HG02763 (cell line): ENCODE results near the gene DKK1.

Source experiments
- ATAC-seq: cut with Tn5 transposase; IDR thresholded peaks from one replicate; pipeline ENCODE4 v1.9.1; 2021; ENCODE audit warnings: mild to moderate bottlenecking, moderate library complexity; ENCODE audit not compliant: unreplicated experiment

Gene DKK1

GRCh38 chr10:52313933-52314821, at the start of gene DKK1:
Gene DKK1 (plus strand): TSS chr10:52314281. CDS start chr10:52314435, 154 bp downstream.
- no peak for ATAC-seq

- ATAC-seq = no peak
These were observed 48.8 kb upstream of the DKK1 start for GRCh38 chr10:52265131-52265926.

DNA sequence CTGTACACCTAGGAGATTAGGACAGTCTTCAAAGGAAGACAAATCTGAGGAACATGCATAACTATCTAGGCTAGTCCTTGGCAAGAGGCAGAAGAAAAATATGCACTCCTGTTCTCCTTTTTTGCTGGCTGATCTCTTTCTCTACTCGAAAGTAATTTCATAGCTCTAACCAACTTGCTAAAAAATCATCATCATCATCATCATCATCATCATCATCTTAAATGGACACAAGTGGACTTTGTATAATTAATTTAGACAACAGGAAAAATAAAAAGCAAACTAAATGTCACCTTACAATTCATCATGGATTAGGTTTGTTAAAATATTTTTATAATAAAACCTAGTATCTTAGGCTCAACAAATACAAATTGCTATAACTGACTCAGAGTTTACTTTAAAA, 47.2 kb upstream of the DKK1 start:
- no peak for ATAC-seq

DNA sequence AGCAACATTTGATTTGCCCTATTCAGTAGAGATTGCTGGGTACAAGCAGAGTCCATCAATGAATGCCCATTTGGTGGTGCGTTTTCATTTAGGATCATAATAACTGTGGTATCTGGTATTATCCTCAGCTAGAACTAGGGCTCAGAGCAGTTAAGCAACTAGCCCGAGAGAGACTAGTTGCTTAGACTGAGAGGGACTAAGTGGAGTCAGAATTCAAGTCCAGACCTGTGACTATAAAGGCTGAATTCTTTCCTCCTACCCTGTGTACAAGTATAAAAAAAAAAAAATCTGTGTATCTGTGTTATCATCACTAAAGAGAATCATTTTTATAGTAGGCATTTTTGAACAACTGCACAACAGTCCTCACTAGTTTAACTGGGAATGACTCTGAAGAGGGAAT, 45.3 kb upstream of the DKK1 start:
- ATAC-seq = no peak

GRCh38 chr10:52269233-52269632, 44.8 kb upstream of the DKK1 start:
- no peak for ATAC-seq

- no peak for ATAC-seq
These were observed 37.9 kb upstream of the DKK1 start for GRCh38 chr10:52276163-52276562.

DNA sequence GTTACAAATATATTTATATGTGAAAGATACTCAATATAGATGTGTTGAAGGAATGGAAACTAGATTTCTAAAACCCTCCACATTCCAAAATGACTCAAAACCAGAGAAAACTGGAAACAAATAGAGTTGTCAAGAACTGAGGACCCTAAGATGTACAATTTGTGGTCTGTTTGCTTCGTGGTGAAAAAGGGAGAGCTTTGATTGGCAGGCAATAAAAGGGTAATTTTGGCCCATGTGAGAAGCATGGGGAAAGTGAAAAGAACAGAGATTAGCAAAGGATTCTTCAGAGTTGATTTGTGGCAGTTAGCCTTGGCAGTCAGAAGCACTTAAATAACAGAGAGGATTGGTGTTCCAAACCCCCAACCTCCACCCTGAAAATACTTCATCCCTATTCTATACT, 37.1 kb upstream of the DKK1 start:
- ATAC-seq = no peak

- ATAC-seq = no peak
These were observed 34.5 kb upstream of the DKK1 start for GRCh38 chr10:52279546-52279945.

GRCh38 chr10:52280051-52280450, 34.0 kb upstream of the DKK1 start:
- ATAC-seq = no peak

GRCh38 chr10:52283174-52283573, 30.9 kb upstream of the DKK1 start:
- ATAC-seq = no peak

- no peak for ATAC-seq
These were observed 29.6 kb upstream of the DKK1 start for GRCh38 chr10:52284416-52285013.

DNA sequence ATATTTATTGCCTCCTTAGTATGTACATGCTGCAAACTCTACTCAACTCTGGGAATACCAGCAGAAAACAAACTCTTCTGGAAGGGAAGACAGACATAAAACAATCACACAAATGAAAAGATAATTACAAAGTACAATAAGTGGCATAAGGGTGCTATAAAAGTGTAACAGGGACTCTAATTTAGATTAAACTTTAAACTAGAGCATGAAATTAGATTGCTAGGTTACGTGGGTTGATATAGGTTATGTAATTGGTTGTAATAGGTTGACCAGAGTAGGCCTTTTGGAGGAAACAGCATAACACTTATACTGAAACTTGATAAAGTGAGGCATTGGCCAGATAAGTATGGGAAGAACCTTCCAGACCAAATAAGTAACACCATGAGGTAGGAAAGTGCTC, 26.2 kb upstream of the DKK1 start:
- no peak for ATAC-seq

- ATAC-seq = no peak
These were observed 16.3 kb upstream of the DKK1 start for GRCh38 chr10:52297747-52298146.

- no peak for ATAC-seq
These were observed 13.3 kb upstream of the DKK1 start for GRCh38 chr10:52300599-52301277.

- peak; percentile 70 for ATAC-seq
These were observed 5.6 kb upstream of the DKK1 start for GRCh38 chr10:52308251-52309031.

DNA sequence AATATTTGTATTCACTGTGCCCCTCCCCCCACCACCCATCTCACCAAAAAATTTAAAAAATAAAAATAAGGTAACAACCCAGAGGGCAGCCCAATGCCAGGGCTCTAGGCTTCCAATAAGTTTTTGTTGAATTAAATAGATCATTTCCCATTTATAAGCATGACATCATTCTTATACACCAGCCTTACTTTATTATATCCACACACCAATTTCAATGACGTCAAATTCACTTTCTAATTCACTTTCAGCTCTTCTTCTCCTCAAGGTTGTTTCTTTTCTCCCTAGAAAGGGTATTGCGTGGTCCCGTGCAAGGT, 1.2 kb upstream of the DKK1 start:
- no peak for ATAC-seq

GRCh38 chr10:52313256-52313932, 687 bp upstream of the DKK1 start:
- no peak for ATAC-seq

DNA sequence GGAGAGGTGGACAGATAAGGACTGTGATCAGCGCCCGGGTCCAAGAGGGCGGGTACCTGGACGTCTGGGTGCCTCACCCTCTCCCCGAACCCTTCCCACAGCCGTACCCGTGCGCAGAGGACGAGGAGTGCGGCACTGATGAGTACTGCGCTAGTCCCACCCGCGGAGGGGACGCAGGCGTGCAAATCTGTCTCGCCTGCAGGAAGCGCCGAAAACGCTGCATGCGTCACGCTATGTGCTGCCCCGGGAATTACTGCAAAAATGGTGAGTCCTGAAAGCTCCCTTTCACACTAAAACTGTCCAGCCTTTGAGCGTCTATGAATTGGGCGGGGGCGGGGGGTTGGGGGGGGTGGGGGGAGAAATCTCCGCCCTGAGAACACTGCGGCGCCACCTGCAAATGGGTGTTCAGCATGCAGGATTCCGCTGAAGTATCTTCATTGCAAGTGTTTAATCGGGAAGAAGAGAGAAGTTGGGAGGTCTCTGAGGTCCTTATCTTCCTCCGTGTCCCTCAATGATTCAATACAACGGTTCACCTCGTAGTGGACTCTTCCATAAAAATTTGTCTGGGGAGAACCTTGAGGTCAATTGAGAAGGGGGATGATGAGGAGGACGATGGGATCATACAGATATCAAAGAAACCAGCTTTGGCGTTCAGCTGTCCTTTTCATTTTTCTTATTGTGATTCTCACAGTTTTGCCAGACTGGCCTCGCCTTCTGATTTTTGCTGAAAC, 906 bp downstream of the DKK1 start:
- ATAC-seq = no peak

GRCh38 chr10:52316001-52316400, 1.9 kb downstream of the DKK1 start:
- no peak for ATAC-seq
